HG03135 (cell line): ENCODE data around the gene CDC16.
"Not testable (repeated sequence)": the region's sequence is repeated elsewhere in the genome, so short reads cannot be mapped to it uniquely, and the experiment has no call there.

Source experiments
- ATAC-seq: cut with Tn5 transposase; IDR thresholded peaks from one replicate; pipeline ENCODE4 v1.9.1; 2021; ENCODE audit warnings: mild to moderate bottlenecking, moderate library complexity; ENCODE audit not compliant: unreplicated experiment

CDC16 gene

GRCh38 chr13:114234645-114235421, at the start of gene CDC16:
Gene CDC16, plus strand, starts transcription at chr13:114234897. Its CDS starts 188 bp downstream, at chr13:114235085.
- ATAC-seq = peak; percentile 92

GRCh38 chr13:114185182-114185971, 49.3 kb upstream of the CDC16 start:
- ATAC-seq = no peak

- no peak for ATAC-seq
Observed at GRCh38 chr13:114194853-114195252, 39.8 kb upstream of the CDC16 start.

- ATAC-seq = no peak
Observed at GRCh38 chr13:114196629-114197028, 38.1 kb upstream of the CDC16 start.

GRCh38 chr13:114198556-114198955, 36.1 kb upstream of the CDC16 start:
- ATAC-seq = no peak

- ATAC-seq = not testable (repeated sequence)
Observed at GRCh38 chr13:114199526-114199925, 35.2 kb upstream of the CDC16 start.

- no peak for ATAC-seq
Observed at GRCh38 chr13:114199954-114200353, 34.7 kb upstream of the CDC16 start.

- ATAC-seq = no peak
Observed at GRCh38 chr13:114200399-114200911, 34.2 kb upstream of the CDC16 start.

- ATAC-seq = no peak
Observed at GRCh38 chr13:114202581-114202980, 32.1 kb upstream of the CDC16 start.

GRCh38 chr13:114203536-114203935, 31.2 kb upstream of the CDC16 start:
- ATAC-seq = no peak

- no peak for ATAC-seq
Observed at GRCh38 chr13:114204894-114205293, 29.8 kb upstream of the CDC16 start.

- ATAC-seq = no peak
Observed at GRCh38 chr13:114208134-114208533, 26.6 kb upstream of the CDC16 start.

- ATAC-seq = no peak
Observed at GRCh38 chr13:114211446-114212157, 23.1 kb upstream of the CDC16 start.

GRCh38 chr13:114212158-114212495, 22.6 kb upstream of the CDC16 start:
- ATAC-seq = no peak

GRCh38 chr13:114213980-114214379, 20.7 kb upstream of the CDC16 start:
- ATAC-seq = no peak

- no peak for ATAC-seq
Observed at GRCh38 chr13:114219392-114219791, 15.3 kb upstream of the CDC16 start.

GRCh38 chr13:114222461-114222968, 12.2 kb upstream of the CDC16 start:
- no peak for ATAC-seq

GRCh38 chr13:114224201-114224600, 10.5 kb upstream of the CDC16 start:
- no peak for ATAC-seq

GRCh38 chr13:114225610-114226009, 9.1 kb upstream of the CDC16 start:
- no peak for ATAC-seq

- no peak for ATAC-seq
Observed at GRCh38 chr13:114226088-114226487, 8.6 kb upstream of the CDC16 start.

GRCh38 chr13:114226699-114227323, 7.9 kb upstream of the CDC16 start:
- ATAC-seq = peak; percentile 74
